BLaER1 treated with 17β-estradiol and CSF1 and Interleukin-3, amounts not matched to agents 10 nM and 100 nM (cell line): ENCODE measurements around the gene C7.
"Not testable (repeated sequence)": the region's sequence is repeated elsewhere in the genome, so short reads cannot be mapped to it uniquely, and the experiment has no call there.

Experiments
- H3K27ac ChIP-seq, 11 experiments: shearing (Covaris generic); formaldehyde crosslinking; 2 replicates each; pipeline ENCODE4 v1.8.1; 2022
- H3K27me3 ChIP-seq, 11 experiments: shearing (Covaris generic); formaldehyde crosslinking; 2 replicates each; pipeline ENCODE4 v1.8.1; 2022
- H3K36me3 ChIP-seq, 11 experiments: shearing (Covaris generic); formaldehyde crosslinking; 2 replicates each; pipeline ENCODE4 v1.8.1; 2022
- H3K4me1 ChIP-seq, 10 experiments: shearing (Covaris generic); formaldehyde crosslinking; 2 replicates each; pipeline ENCODE4 v1.8.1; 2022
- H3K4me2 ChIP-seq, 11 experiments: shearing (Covaris generic); formaldehyde crosslinking; 2 replicates each; pipeline ENCODE4 v1.8.1; 2022
- H3K4me3 ChIP-seq, 10 experiments: shearing (Covaris generic); formaldehyde crosslinking; 2 replicates each; pipeline ENCODE4 v1.8.1; 2022
- H3K9ac ChIP-seq, 11 experiments: shearing (Covaris generic); formaldehyde crosslinking; 2 replicates each; pipeline ENCODE4 v1.8.1; 2022
- H3K9me3 ChIP-seq, 11 experiments: shearing (Covaris generic); formaldehyde crosslinking; replicated peaks in 1 of 11; 2 replicates each; pipeline ENCODE4 v1.8.1; 2022
- H4K20me1 ChIP-seq, 11 experiments: shearing (Covaris generic); formaldehyde crosslinking; 2 replicates each; pipeline ENCODE4 v1.8.1; 2022
- Cebpa-rat ChIP-seq, 11 experiments: shearing (Covaris generic); IDR thresholded peaks; 2 replicates each; pipeline ENCODE4 v1.8.1; 2022

C7 gene

GRCh38 chr5:40995801-40996586 is 86.7 kb downstream of the C7 start:
- Histone ChIP-seq H3K36me3 (no peaks in the 10 kb centered on the region), H3K4me2 (no peak overlapping the region), H3K27ac (no peak overlapping the region), H4K20me1 (no peaks in the 10 kb centered on the region), H3K4me1 (peaks cover 0 to 3% (median 0%) of the 10 kb centered on the region in 10 experiments; a peak in 1 of 20 replicates), H3K4me3 (no peak overlapping the region), H3K27me3 (no peaks in the 10 kb centered on the region), H3K9me3 (peaks cover 0 to 18% (median 6%) of the 10 kb centered on the region in 11 experiments; a peak in 5 of 22 replicates), H3K9ac (no peak overlapping the region)
- TF ChIP-seq Cebpa-rat (IDR thresholded peaks at IDR 0.05): no peak

GRCh38 chr5:40999142-40999541 is 89.8 kb downstream of the C7 start:
- Histone ChIP-seq H3K4me3 (no peak overlapping the region), H3K4me1 (no peaks in the 10 kb centered on the region), H3K36me3 (no peaks in the 10 kb centered on the region), H3K27ac (no peak overlapping the region), H3K9me3 (peaks cover 0 to 2% (median 0%) of the 10 kb centered on the region in 11 experiments; a peak in 2 of 22 replicates), H3K9ac (no peak overlapping the region), H3K27me3 (no peaks in the 10 kb centered on the region), H4K20me1 (no peaks in the 10 kb centered on the region), H3K4me2 (no peak overlapping the region)
- no peak for TF ChIP-seq Cebpa-rat (IDR thresholded peaks at IDR 0.05)

- Histone ChIP-seq H4K20me1 (no peaks in the 10 kb centered on the region), H3K4me3 (no peak overlapping the region), H3K4me1 (no peaks in the 10 kb centered on the region), H3K9ac (no peak overlapping the region), H3K4me2 (no peak overlapping the region), H3K27me3 (no peaks in the 10 kb centered on the region), H3K36me3 (no peaks in the 10 kb centered on the region), H3K27ac (no peak overlapping the region), H3K9me3 (no peaks in the 10 kb centered on the region)
- no peak for TF ChIP-seq Cebpa-rat (IDR thresholded peaks at IDR 0.05)
Measured at GRCh38 chr5:40999966-41000365, 90.7 kb downstream of the C7 start.

GRCh38 chr5:41003670-41004376 is 94.5 kb downstream of the C7 start:
- Histone ChIP-seq H3K9ac (no peak overlapping the region), H4K20me1 (no peaks in the 10 kb centered on the region), H3K36me3 (no peaks in the 10 kb centered on the region), H3K9me3 (no peaks in the 10 kb centered on the region), H3K4me2 (no peak overlapping the region), H3K4me1 (no peaks in the 10 kb centered on the region), H3K27me3 (no peaks in the 10 kb centered on the region), H3K4me3 (no peak overlapping the region), H3K27ac (no peak overlapping the region)
- no peak for TF ChIP-seq Cebpa-rat (IDR thresholded peaks at IDR 0.05)

GRCh38 chr5:41004931-41005330 is 95.6 kb downstream of the C7 start:
- H3K9me3 ChIP-seq: no peaks in the 10 kb centered on the region
- H3K4me2 ChIP-seq: no peak overlapping the region
- no peaks in the 10 kb centered on the region for H3K27me3 ChIP-seq
- H3K4me1 ChIP-seq: no peaks in the 10 kb centered on the region
- no peak overlapping the region for H3K27ac ChIP-seq
- no peak for TF ChIP-seq Cebpa-rat (IDR thresholded peaks at IDR 0.05)
- no peak overlapping the region for H3K9ac ChIP-seq
- no peaks in the 10 kb centered on the region for H3K36me3 ChIP-seq
- no peaks in the 10 kb centered on the region for H4K20me1 ChIP-seq
- H3K4me3 ChIP-seq: no peak overlapping the region

- Histone ChIP-seq H4K20me1 (no peaks in the 10 kb centered on the region), H3K4me3 (no peak overlapping the region), H3K36me3 (no peaks in the 10 kb centered on the region), H3K4me1 (no peaks in the 10 kb centered on the region), H3K4me2 (no peak overlapping the region), H3K9me3 (no peaks in the 10 kb centered on the region), H3K27ac (no peak overlapping the region), H3K27me3 (no peaks in the 10 kb centered on the region), H3K9ac (no peak overlapping the region)
- no peak; a peak in 1 of 22 replicates for TF ChIP-seq Cebpa-rat (IDR thresholded peaks at IDR 0.05)
Measured at GRCh38 chr5:41009232-41009631, 99.9 kb downstream of the C7 start.

GRCh38 chr5:41010572-41010971 is 101.3 kb downstream of the C7 start:
- Histone ChIP-seq H3K27ac (no peak overlapping the region), H3K27me3 (no peaks in the 10 kb centered on the region), H4K20me1 (no peaks in the 10 kb centered on the region), H3K9ac (no peak overlapping the region), H3K4me2 (no peak overlapping the region), H3K4me3 (no peak overlapping the region), H3K36me3 (no peaks in the 10 kb centered on the region), H3K9me3 (no peaks in the 10 kb centered on the region), H3K4me1 (no peaks in the 10 kb centered on the region)
- TF ChIP-seq Cebpa-rat (IDR thresholded peaks at IDR 0.05): no peak

- Histone ChIP-seq H3K4me2 (no peak overlapping the region), H3K9ac (no peak overlapping the region), H3K36me3 (no peaks in the 10 kb centered on the region), H3K27ac (no peak overlapping the region), H3K4me3 (no peak overlapping the region), H3K4me1 (no peaks in the 10 kb centered on the region), H3K9me3 (no peaks in the 10 kb centered on the region), H4K20me1 (no peaks in the 10 kb centered on the region), H3K27me3 (no peaks in the 10 kb centered on the region)
- no peak for TF ChIP-seq Cebpa-rat (IDR thresholded peaks at IDR 0.05)
Measured at GRCh38 chr5:41012318-41012717, 103.0 kb downstream of the C7 start.

GRCh38 chr5:41022600-41022999 is 113.3 kb downstream of the C7 start:
- H3K27ac ChIP-seq, H4K20me1 ChIP-seq, H3K4me2 ChIP-seq, H3K36me3 ChIP-seq, H3K4me1 ChIP-seq, H3K4me3 ChIP-seq, H3K27me3 ChIP-seq, H3K9ac ChIP-seq: not testable (repeated sequence)
- H3K9me3 ChIP-seq: peaks cover 0 to 14% (median 0%) of the 10 kb centered on the region in 11 experiments; a peak in 3 of 22 replicates
